Endodermal cell (in vitro differentiated cells): ENCODE measurements around the gene TMCC2. TPM values are rescaled to one million over a fixed set of nuclear protein-coding genes. Genes with fewer than 3 reads are reported as not detected.

ENCODE experiments used
- DNase-seq: peaks from one replicate; pipeline ENCODE4 v3.0.0-alpha.2; 2017
- H3K27ac ChIP-seq: 2 replicates; pipeline ENCODE4 v1.5.1; 2013; ENCODE audit warnings: mild to moderate bottlenecking, low read depth, low read length, moderate library complexity
- H3K27me3 ChIP-seq: 2 replicates; pipeline ENCODE4 v1.6.1; 2013; ENCODE audit warnings: mild to moderate bottlenecking, low read length, moderate library complexity; ENCODE audit not compliant: insufficient read depth, control insufficient read depth, poor library complexity, severe bottlenecking
- H3K36me3 ChIP-seq: 2 replicates; pipeline ENCODE4 v1.7.0; 2013; ENCODE audit warnings: mild to moderate bottlenecking, low read length, moderate library complexity; ENCODE audit not compliant: control insufficient read depth, insufficient read depth
- H3K4me1 ChIP-seq: one replicate; pipeline ENCODE4 v1.7.0; 2013; ENCODE audit warnings: low read length; ENCODE audit not compliant: control insufficient read depth, insufficient read depth
- H3K4me3 ChIP-seq: 2 replicates; pipeline ENCODE4 v1.5.1; 2013; ENCODE audit warnings: mild to moderate bottlenecking, low read length, moderate library complexity
- H3K9ac ChIP-seq: 2 replicates; pipeline ENCODE4 v1.6.1; 2013; ENCODE audit warnings: mild to moderate bottlenecking, low read length, moderate library complexity; ENCODE audit not compliant: poor library complexity, severe bottlenecking; ENCODE audit errors: extremely low read depth
- H3K9me3 ChIP-seq: 2 replicates; pipeline ENCODE4 v1.6.1; 2013; ENCODE audit warnings: mild to moderate bottlenecking, low read length, moderate library complexity; ENCODE audit not compliant: control insufficient read depth
- H3K27ac Mint-ChIP-seq: 2 replicates; pipeline ENCODE4 v1.8.0; 2020; ENCODE audit warnings: mixed read lengths
- H3K27me3 Mint-ChIP-seq: 2 replicates; pipeline ENCODE4 v1.8.0; 2021; ENCODE audit warnings: mild to moderate bottlenecking, mixed read lengths; ENCODE audit not compliant: insufficient read depth
- H3K36me3 Mint-ChIP-seq: 2 replicates; pipeline ENCODE4 v1.8.0; 2020; ENCODE audit warnings: low read depth, mixed read lengths
- H3K4me1 Mint-ChIP-seq: 2 replicates; pipeline ENCODE4 v1.8.0; 2020; ENCODE audit warnings: mixed read lengths
- H3K4me3 Mint-ChIP-seq: 2 replicates; pipeline ENCODE4 v1.8.0; 2020; ENCODE audit warnings: mild to moderate bottlenecking, moderate library complexity, mixed read lengths
- H3K9me3 Mint-ChIP-seq: 2 replicates; pipeline ENCODE4 v1.8.0; 2020; ENCODE audit warnings: mild to moderate bottlenecking, mixed read lengths
- WGBS, 2 experiments: methylation state at CpG; one replicate each; pipeline versions ENCODE4 v1.1.5 to v1.1.7; 2013; ENCODE audit warnings: missing lambda C conversion rate in 2 of 2, mixed read lengths in 1 of 2; ENCODE audit not compliant: insufficient coverage in 1 of 2, insufficient read length in 1 of 2; 5-methylcytosine and 5-hydroxymethylcytosine counted together
- total RNA-seq, 2 donors: library from RNA; stranded (reverse); fragmentation: NEBNext Ultra II Directional in 1 of 2; extraction: Animal tissue kit (Norgen Biotek cat#: 25700) in 1 of 2; gene quantifications; 2 replicates in 1 of 2; 3 replicates in 1 of 2; pipeline ENCODE4 v1.2.1, GENCODE V29; 2021
- TF ChIP-seq, protein P1 (sequence below): fragments of 200-600 bp; sonication (generic); conservative IDR thresholded peaks from 2 replicates; pipeline ENCODE4 v1.5.0; 2021; ENCODE audit warnings: antibody characterized with exemption, mild to moderate bottlenecking

The TMCC2 gene
- total RNA-seq, 2 donors from 2014 or later: 5.2 to 5.8 TPM

DNA sequence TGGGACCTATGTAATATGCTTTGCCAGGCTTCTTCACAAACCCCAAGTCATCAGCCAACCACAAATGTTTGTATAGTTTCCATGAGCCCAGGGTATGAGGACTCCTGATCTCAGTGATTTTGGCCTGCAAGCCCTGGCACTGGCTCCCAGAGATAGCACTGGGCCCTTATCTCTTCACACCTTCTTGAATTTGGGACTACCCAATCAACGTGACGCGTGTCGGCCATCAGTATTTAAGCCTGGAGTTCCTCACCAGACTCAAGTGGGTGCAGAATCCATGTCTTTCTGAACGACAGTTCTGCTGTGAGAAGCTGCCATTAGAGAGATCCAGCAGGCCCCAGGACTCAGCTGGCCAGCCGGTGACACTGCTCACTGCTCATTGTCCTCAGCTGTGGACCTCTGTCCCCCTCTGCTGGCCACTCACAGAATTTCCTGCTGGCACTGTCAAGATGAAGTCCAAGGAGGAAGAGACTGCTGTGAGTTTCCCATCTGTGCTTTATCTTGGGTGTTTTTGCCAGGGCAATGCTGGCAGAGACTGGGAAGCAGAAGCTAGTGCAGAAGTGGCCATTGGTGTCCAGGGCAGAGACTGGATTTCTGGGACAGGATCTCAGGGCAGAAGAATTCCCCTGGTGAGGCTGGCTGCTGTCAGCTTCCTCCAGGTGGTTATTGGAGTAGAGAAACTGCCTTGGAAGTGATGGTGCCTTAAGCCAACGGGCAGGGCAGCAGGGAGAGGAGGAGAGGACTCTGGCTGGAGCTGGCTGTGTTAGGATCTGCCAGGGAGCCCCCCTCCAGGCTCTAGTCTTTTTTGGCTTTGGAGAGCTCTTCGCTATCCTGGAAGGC, 28.4 kb downstream of the TMCC2 start:
- Histone ChIP-seq H3K27ac (no peak overlapping the region), H3K4me3 (no peak overlapping the region), H3K27me3 (no peaks in the 10 kb centered on the region), H3K9me3 (no peaks in the 10 kb centered on the region), H3K9ac (no peak overlapping the region), H3K4me1 (no peaks in the 10 kb centered on the region), H3K36me3 (no peaks in the 10 kb centered on the region)
- H3K27ac Mint-ChIP-seq: no peak overlapping the region
- peaks cover 5% of the 10 kb centered on the region for H3K4me1 Mint-ChIP-seq
- peak; percentile 97 for DNase-seq
- WGBS, 2 experiments: 53 to 57% methylated on average over 8 of the region's 8 CpGs
- TF ChIP-seq, protein P1, sequence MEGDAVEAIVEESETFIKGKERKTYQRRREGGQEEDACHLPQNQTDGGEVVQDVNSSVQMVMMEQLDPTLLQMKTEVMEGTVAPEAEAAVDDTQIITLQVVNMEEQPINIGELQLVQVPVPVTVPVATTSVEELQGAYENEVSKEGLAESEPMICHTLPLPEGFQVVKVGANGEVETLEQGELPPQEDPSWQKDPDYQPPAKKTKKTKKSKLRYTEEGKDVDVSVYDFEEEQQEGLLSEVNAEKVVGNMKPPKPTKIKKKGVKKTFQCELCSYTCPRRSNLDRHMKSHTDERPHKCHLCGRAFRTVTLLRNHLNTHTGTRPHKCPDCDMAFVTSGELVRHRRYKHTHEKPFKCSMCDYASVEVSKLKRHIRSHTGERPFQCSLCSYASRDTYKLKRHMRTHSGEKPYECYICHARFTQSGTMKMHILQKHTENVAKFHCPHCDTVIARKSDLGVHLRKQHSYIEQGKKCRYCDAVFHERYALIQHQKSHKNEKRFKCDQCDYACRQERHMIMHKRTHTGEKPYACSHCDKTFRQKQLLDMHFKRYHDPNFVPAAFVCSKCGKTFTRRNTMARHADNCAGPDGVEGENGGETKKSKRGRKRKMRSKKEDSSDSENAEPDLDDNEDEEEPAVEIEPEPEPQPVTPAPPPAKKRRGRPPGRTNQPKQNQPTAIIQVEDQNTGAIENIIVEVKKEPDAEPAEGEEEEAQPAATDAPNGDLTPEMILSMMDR: peak; percentile 97
- no peaks in the 10 kb centered on the region for H3K36me3 Mint-ChIP-seq
- H3K27me3 Mint-ChIP-seq: no peaks in the 10 kb centered on the region
- H3K9me3 Mint-ChIP-seq: no peaks in the 10 kb centered on the region
- no peak overlapping the region for H3K4me3 Mint-ChIP-seq

DNA sequence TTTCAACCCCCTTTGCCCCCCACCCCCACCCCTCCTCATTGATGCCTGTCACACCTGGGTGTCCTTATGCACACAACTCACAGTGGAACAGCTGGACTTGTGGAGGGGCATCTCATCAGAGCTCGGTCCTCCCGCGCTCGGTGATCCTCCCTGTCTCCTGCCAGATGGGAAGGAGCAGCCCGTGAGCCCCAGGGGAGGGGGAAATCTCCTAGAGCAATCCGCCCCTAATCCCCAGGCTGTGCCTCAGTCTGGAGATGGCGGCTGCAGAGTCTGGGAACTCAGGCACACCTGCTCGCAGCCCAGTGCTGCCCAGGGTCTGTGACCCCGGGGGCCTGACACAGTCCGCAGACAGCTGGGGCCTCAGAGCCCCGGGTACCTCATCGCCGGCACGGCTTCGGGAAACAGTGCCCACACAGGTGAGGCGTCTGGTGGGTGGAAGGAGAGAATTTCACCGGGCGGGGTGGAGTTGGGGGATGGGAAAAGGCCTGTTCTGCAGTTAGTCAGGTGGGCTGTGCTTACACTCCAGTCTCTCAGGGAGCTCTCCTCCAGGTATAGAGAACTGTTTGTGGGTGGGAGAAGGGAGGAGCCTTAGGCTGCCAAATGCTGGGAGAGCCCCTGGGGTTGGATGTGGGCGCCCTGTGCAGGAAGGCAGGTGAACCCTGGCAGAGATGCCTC, 29.3 kb downstream of the TMCC2 start:
- H3K27ac ChIP-seq: no peak overlapping the region
- TF ChIP-seq, protein P1: no peak
- H3K4me3 ChIP-seq: no peak overlapping the region
- Mint-ChIP-seq H3K36me3 (no peaks in the 10 kb centered on the region), H3K4me3 (no peak overlapping the region), H3K27ac (peak overlapping the region; percentile 17), H3K27me3 (no peaks in the 10 kb centered on the region), H3K9me3 (no peaks in the 10 kb centered on the region), H3K4me1 (peaks cover 10% of the 10 kb centered on the region)
- 91 to 92% methylated on average over 6 to 19 of the region's 19 CpGs for WGBS, 2 experiments
- no peaks in the 10 kb centered on the region for H3K27me3 ChIP-seq
- DNase-seq: no peak
- no peak overlapping the region for H3K9ac ChIP-seq
- H3K36me3 ChIP-seq: no peaks in the 10 kb centered on the region
- no peaks in the 10 kb centered on the region for H3K9me3 ChIP-seq
- no peaks in the 10 kb centered on the region for H3K4me1 ChIP-seq

DNA sequence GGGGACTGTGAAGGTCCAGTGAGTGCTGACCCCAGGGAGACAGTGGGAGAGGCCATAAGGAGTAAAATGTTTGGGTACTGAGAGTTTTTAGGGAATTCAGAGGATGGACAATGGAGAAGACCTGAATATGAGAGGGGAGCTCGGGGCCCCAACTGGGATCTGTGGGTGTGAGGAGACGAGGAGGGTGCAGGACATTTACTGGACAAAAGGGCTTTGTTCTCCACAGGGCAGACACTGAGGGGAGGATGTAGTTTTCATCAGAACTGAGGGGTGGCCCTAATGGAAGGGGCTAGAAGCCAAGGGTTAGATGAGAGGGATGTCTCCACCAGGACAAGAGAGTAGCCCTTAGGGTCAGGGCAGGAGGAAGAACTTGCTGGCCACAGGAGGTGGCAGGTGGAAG, 30.0 kb downstream of the TMCC2 start:
- H3K36me3 ChIP-seq: no peaks in the 10 kb centered on the region
- whole genome bisulfite sequencing, 2 experiments: 81 to 83% methylated on average over 2 of the region's 2 CpGs

More for the DNA sequence above, 30.0 kb downstream of the TMCC2 start:
- Histone ChIP-seq H3K4me1 (no peaks in the 10 kb centered on the region), H3K27ac (no peak overlapping the region), H3K27me3 (no peaks in the 10 kb centered on the region), H3K9ac (no peak overlapping the region), H3K4me3 (no peak overlapping the region), H3K9me3 (no peaks in the 10 kb centered on the region)
- Mint-ChIP-seq H3K4me1 (peaks cover 15% of the 10 kb centered on the region), H3K27ac (no peak overlapping the region), H3K4me3 (no peak overlapping the region), H3K9me3 (no peaks in the 10 kb centered on the region), H3K36me3 (no peaks in the 10 kb centered on the region), H3K27me3 (no peaks in the 10 kb centered on the region)
- DNase-seq: no peak
- TF ChIP-seq, protein P1: no peak
